T-helper 2 cell treated with Interferon-gamma antibody and Interleukin-4, amounts not matched to agents 5 μg/mL and 100 μg/mL, for 36 hours (primary cell): Measurements from ENCODE around the gene BRDT.
"Not testable (repeated sequence)": the region's sequence is repeated elsewhere in the genome, so short reads cannot be mapped to it uniquely, and the experiment has no call there.

Experiments used
- DNase-seq: peaks from one replicate; pipeline ENCODE4 v3.0.0; 2021; ENCODE audit warnings: low spot score
- H3K27ac Mint-ChIP-seq: one replicate; pipeline ENCODE4 v1.8.0; 2021; ENCODE audit warnings: mild to moderate bottlenecking, mixed read lengths
- H3K27me3 Mint-ChIP-seq: one replicate; pipeline ENCODE4 v1.8.0; 2021; ENCODE audit warnings: low read depth, mixed read lengths
- H3K36me3 Mint-ChIP-seq: one replicate; pipeline ENCODE4 v1.8.0; 2021; ENCODE audit warnings: low read depth, mixed read lengths
- H3K4me1 Mint-ChIP-seq: one replicate; pipeline ENCODE4 v1.8.0; 2021; ENCODE audit warnings: low read depth, mixed read lengths
- H3K4me3 Mint-ChIP-seq: one replicate; pipeline ENCODE4 v1.8.0; 2022; ENCODE audit warnings: mild to moderate bottlenecking, moderate library complexity, mixed read lengths
- H3K9me3 Mint-ChIP-seq: one replicate; pipeline ENCODE4 v1.8.0; 2021; ENCODE audit warnings: mixed read lengths

Gene BRDT

DNA sequence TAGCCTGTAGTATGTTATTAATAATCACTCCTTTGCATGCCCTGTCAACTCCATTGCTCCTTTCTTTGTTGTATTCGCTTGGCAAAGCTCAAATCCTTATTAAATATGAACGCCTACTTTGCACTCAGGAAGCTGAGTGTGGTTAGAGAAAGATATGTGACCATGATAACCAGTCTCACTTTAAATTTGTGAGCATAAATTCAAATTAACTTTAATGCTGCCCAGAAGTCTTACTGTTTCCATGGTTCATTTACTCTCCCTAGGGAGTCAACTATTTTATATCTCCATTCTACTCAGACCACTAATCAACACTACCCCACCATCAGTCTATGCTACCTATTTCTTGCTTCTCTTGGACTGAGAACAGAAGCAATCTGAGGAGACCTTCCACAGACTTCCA, 68.5 kb downstream of the BRDT start:
- Mint-ChIP-seq H3K4me3 (peak overlapping the region; percentile 40), H3K4me1 (peaks cover 15% of the 10 kb centered on the region), H3K27ac (no peak overlapping the region), H3K9me3 (no peaks in the 10 kb centered on the region), H3K36me3 (no peaks in the 10 kb centered on the region), H3K27me3 (peaks cover 25% of the 10 kb centered on the region)
- DNase-seq: no peak

DNA sequence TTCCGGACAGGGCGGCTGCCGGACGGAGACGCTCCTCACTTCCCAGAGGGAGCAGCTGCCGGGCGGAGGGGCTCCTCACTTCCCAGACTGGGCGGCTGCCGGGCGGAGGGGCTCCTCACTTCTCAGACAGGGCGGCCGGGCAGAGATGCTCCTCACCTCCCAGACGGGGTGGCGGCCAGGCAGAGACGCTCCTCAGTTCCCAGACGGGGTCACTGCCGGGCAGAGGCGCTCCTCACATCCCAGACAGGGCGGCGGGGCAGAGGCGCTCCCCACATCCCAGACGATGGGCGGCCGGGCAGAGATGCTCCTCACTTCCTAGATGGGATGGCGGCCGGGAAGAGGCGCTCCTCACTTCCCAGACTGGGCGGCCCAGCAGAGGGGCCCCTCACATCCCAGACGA, 76.8 kb downstream of the BRDT start:
- H3K4me3 Mint-ChIP-seq, DNase-seq, H3K9me3 Mint-ChIP-seq, H3K27ac Mint-ChIP-seq, H3K36me3 Mint-ChIP-seq: not testable (repeated sequence)
- Mint-ChIP-seq H3K4me1 (peaks cover 16% of the 10 kb centered on the region), H3K27me3 (peaks cover 41% of the 10 kb centered on the region)

DNA sequence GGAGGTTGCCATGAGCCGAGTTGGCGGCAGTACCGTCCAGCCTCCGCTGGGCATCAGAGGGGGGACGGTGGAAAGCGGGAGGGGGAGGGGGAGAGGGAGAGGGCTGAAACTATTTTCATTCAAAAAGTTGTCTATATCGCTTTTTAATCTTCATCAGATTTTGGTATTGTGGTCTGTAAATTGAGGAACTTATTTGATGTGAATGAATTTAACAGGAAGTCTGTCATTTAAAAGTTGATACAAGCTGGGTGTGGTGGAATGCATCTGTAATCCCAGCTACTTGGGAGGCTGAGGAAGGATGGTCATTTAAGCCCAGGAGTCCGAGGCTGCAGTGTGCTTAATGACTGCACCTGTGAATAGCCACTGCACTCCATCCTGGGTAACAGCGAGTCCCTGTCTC, 77.6 kb downstream of the BRDT start:
- peaks cover 19% of the 10 kb centered on the region for H3K4me1 Mint-ChIP-seq
- no peak for DNase-seq
- H3K4me3 Mint-ChIP-seq: no peak overlapping the region
- H3K27me3 Mint-ChIP-seq: peaks cover 36% of the 10 kb centered on the region
- H3K9me3 Mint-ChIP-seq: no peaks in the 10 kb centered on the region
- H3K36me3 Mint-ChIP-seq: no peaks in the 10 kb centered on the region
- H3K27ac Mint-ChIP-seq: no peak overlapping the region

DNA sequence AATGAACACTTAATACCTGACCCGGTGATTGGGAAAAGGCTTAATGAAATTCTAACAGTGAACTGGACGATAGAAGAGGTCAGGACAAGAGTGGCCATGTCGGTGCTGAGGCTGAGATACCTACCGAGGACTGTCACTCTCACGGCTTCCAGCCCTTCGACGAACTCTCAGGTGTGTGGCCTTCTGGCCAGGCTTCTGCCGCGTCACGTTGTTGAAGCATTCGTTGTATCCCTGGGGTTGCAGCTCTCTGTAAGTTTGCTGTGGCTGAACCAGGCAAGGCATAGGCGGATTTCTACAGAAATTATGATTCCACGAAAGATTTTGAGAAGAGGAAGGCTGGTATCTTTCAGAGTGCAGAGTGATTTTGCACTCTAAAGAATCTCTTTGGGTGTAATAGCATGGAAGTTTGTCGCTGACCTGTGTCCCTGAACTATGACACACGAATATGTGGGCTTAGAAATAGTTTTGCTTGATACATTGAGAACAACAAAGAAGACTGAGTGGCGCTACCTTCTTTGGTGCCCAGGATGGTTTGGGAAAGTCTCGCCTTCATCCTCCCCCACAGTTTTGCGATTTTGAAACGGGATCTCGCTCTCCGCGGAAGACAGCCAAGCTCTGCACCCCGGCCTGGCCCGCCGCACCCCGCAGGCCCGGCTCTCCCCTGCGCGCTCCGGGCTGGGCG, 80.2 kb downstream of the BRDT start:
- H3K4me3 Mint-ChIP-seq: peak overlapping the region; percentile 77
- H3K9me3 Mint-ChIP-seq: no peaks in the 10 kb centered on the region
- peak overlapping the region; percentile 4 for H3K27ac Mint-ChIP-seq
- H3K27me3 Mint-ChIP-seq: peaks cover 21% of the 10 kb centered on the region
- H3K36me3 Mint-ChIP-seq: no peaks in the 10 kb centered on the region
- DNase-seq: no peak
- H3K4me1 Mint-ChIP-seq: peaks cover 20% of the 10 kb centered on the region

DNA sequence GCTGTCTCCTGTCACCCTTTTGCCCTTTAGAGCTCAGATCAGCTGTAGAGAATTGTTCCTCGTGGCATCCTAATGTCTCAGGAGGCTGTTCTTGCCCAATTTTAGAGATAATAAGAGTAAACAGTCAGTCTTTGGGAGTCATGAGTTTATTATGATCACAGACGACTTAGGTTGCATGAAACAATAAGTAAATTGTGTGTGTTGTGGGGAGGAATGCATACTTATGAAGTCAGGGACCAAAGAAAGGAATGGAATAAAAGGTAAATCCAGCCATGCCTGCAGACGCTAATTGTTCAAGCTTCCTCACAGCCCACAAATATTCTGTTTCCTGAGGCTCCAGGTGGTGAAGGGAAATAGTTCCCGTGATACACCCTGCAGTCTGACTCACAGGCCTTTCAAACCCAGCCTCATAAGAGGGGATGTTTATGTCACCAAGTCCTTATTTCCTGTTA, 81.5 kb downstream of the BRDT start:
- H3K27me3 Mint-ChIP-seq: peaks cover 17% of the 10 kb centered on the region
- no peaks in the 10 kb centered on the region for H3K9me3 Mint-ChIP-seq
- no peaks in the 10 kb centered on the region for H3K36me3 Mint-ChIP-seq
- H3K27ac Mint-ChIP-seq: no peak overlapping the region
- DNase-seq: no peak
- H3K4me1 Mint-ChIP-seq: peaks cover 20% of the 10 kb centered on the region
- H3K4me3 Mint-ChIP-seq: peak overlapping the region; percentile 67

DNA sequence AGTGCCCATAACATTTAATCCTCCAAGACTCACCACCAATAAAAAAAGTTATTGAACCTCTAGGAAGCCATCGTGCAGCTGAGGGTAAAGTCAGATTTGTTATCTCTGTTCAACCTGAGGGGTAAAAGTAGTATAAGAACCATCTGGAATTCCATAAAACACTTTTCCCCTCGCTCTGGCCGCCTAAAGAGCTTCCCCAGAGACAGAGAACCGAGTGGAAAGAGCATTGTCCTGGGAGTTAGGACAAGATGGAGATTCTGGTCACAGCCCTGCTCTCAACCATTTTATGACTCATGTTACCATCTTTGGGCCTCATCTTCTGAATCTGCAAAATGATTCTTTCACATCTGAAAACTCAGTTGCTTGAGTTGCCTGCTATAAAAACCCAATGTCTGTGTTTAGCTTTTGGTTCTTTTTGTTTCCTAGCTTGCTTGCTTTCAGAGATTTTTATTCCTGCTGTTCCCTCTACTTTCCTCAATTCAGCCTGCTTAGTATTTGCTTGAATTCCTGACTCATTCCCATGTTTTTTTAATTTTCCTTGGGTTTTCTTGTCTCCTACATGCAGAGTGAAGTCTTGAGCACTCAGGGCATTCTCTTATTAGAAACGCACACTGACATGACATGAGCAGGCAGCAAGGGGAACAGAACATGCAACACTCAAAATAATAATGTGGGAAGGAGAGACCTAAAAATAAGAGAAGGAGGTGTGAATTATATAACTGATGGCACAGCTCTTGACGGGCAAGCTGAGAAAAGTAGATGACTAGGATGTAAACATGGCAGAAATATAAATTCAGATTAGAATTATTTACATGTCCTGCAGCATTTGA, 82.3 kb downstream of the BRDT start:
- Mint-ChIP-seq H3K27ac (no peak overlapping the region), H3K27me3 (peaks cover 17% of the 10 kb centered on the region), H3K36me3 (no peaks in the 10 kb centered on the region), H3K9me3 (no peaks in the 10 kb centered on the region), H3K4me3 (no peak overlapping the region), H3K4me1 (peaks cover 20% of the 10 kb centered on the region)
- DNase-seq: no peak

DNA sequence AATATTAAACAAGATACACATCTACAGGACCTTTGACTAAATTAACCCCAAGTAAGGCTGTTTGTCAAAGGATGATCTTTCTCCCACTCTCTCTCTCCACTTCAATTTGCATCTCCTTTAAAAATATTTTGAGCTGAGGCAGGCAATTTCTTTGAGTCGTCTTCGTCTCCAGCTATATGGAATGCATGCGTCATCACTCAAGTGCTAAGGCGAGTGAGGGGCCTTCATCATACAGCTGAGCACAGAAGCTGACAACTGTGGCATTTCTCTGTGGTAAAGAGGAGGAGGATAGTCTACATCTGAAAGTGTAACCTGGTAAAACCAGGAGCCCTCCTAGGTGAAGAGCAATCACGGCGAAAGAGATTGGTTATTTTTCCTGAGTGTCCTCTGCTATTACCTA, 88.2 kb downstream of the BRDT start:
- Mint-ChIP-seq H3K27ac (no peak overlapping the region), H3K36me3 (no peaks in the 10 kb centered on the region), H3K9me3 (no peaks in the 10 kb centered on the region), H3K4me1 (no peaks in the 10 kb centered on the region), H3K4me3 (no peak overlapping the region), H3K27me3 (peaks cover 3% of the 10 kb centered on the region)
- no peak for DNase-seq

DNA sequence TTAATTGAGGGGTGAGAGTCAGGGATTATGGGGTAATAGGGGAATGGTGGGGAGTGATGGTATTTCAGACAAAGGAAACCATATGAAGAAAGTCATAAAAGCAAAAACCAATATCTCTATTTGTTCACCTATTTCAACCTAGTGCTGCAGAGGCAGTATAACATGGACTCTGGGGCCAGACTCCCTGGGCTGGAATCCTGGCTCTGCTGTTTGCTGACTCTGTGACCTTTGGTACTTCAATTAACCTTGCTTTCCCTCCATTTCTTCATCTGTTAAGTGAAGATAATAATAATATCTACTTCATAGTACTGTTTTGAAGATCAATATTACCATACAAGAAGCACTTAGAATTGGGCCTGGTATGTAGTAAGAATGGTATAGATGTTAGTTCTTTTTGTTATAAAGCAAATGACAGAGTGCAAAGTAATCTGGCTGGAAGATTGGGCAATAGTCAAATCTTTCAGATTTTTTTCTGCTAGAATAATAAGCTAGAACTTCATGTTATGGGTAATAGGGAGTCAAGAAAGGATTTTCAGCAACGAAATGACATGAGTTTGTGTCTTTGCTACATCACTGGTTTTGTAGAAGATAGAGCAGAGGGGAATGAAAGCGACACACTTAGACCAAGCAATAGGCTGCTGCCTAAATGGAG, 89.6 kb downstream of the BRDT start:
- no peak overlapping the region for H3K4me3 Mint-ChIP-seq
- H3K27ac Mint-ChIP-seq: no peak overlapping the region
- peaks cover 3% of the 10 kb centered on the region for H3K27me3 Mint-ChIP-seq
- no peaks in the 10 kb centered on the region for H3K9me3 Mint-ChIP-seq
- H3K4me1 Mint-ChIP-seq: no peaks in the 10 kb centered on the region
- no peak for DNase-seq
- no peaks in the 10 kb centered on the region for H3K36me3 Mint-ChIP-seq

DNA sequence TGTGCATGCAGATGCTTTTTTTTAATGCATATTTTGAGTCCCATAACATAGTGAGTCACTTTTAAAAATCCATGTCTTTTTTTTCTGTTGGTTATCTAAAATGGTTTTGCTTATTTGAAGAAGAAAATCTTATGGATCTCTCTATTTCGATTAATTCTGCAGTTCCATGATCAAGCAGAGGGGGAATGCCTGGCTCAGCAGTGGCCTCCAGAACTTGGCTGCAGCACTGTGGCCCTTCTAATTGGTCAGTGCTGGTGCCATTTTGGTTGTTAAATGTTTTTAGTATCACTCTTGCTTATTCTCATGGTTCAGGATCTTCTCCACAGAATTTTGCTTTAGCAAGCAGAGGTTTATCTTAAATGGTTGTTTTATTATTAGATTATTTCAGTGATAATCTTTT, 91.8 kb downstream of the BRDT start:
- H3K4me1 Mint-ChIP-seq: no peaks in the 10 kb centered on the region
- H3K4me3 Mint-ChIP-seq: no peak overlapping the region
- peaks cover 3% of the 10 kb centered on the region for H3K27me3 Mint-ChIP-seq
- no peak overlapping the region for H3K27ac Mint-ChIP-seq
- H3K9me3 Mint-ChIP-seq: no peaks in the 10 kb centered on the region
- no peaks in the 10 kb centered on the region for H3K36me3 Mint-ChIP-seq
- no peak for DNase-seq

DNA sequence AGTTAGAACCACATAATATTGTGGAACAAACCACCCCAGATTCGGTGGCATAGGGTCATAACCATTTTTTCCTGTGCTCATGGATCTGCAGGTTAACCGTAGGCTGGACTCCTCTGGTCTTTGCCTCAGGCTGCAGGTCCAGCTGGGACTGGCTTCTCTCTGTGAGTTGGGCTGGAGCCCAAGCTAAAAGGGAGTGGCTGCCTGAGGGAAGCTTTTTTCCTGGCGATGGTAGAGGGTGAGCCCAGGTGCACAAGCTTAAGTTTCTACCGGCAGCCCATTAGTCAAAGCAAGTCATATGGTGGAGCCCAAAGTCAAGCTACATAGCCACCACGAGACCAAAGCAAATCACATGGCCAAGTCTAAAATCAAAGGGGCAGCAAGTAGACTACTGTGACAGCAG, 94.4 kb downstream of the BRDT start:
- Mint-ChIP-seq H3K9me3 (no peaks in the 10 kb centered on the region), H3K4me1 (no peaks in the 10 kb centered on the region), H3K4me3 (no peak overlapping the region), H3K27ac (no peak overlapping the region), H3K27me3 (no peaks in the 10 kb centered on the region), H3K36me3 (no peaks in the 10 kb centered on the region)
- no peak for DNase-seq

DNA sequence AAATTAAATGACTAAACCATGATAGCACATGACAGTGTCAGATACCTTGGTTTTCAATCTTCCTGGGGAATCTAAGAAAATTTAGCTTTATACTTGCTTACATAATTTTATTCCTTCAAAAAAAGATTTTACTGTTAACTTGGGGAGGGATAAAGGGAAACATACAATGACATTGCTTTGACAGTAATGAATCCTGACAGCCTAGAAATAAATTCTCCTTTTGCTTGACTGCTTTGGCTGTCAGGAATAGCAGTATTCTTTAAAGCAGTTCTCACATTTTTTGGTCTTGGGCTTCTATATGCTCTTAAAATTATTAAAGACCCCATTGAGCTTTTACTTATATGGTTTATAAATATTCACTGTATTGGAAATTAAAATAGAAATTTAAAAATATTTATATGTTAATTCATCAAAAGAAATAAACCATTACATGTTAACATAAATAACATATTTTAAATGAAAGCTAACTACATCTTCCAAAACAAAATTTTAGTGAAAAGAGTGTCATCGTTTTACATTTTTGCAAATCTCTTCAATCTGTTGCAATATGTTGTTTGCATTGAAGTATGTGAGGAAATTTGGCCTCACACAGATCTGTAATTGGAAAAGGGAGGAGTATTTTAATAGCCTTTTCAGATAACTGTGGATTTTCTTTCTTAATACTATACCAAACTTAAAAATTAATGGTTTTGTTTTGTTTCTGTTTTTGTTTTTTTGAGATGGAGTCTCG, 96.7 kb downstream of the BRDT start:
- Mint-ChIP-seq H3K9me3 (no peaks in the 10 kb centered on the region), H3K4me1 (no peaks in the 10 kb centered on the region), H3K4me3 (no peak overlapping the region), H3K36me3 (no peaks in the 10 kb centered on the region), H3K27ac (no peak overlapping the region), H3K27me3 (no peaks in the 10 kb centered on the region)
- DNase-seq: no peak

DNA sequence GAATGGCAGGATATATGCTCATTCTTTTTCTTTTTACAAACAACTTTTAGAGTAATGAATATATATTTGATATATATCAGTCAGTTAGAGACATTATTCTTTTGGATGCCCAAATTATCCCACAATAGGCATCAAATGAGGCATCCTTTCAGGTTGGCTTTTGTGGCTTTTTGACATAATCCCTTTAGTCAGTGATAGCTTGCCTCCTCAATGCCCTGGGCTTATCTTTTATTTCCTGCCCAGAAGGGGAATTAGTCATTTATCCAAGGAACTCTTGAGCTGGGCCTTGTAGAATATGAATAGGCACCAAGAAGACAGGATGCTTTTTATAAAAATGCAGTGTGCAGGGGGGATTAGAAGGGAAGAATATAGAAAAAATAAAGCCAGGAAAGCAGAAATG, 102.7 kb downstream of the BRDT start:
- Mint-ChIP-seq H3K27me3 (peaks cover 10% of the 10 kb centered on the region), H3K27ac (no peak overlapping the region), H3K36me3 (no peaks in the 10 kb centered on the region), H3K4me1 (no peaks in the 10 kb centered on the region), H3K9me3 (no peaks in the 10 kb centered on the region), H3K4me3 (no peak overlapping the region)
- no peak for DNase-seq
